Hematopoietic multipotent progenitor cell treated with erythropoietin and hydrocortisone succinate and interleukin-3 and kit ligand, for 17 days (in vitro differentiated cells): Measurements from ENCODE around the gene LCN6.
"Not testable (repeated sequence)": the region's sequence is repeated elsewhere in the genome, so short reads cannot be mapped to it uniquely, and the experiment has no call there.

Experiments used
- DNase-seq: peaks from one replicate; pipeline ENCODE4 v3.0.0-alpha.2; 2015; ENCODE audit warnings: low spot score

The LCN6 gene

DNA sequence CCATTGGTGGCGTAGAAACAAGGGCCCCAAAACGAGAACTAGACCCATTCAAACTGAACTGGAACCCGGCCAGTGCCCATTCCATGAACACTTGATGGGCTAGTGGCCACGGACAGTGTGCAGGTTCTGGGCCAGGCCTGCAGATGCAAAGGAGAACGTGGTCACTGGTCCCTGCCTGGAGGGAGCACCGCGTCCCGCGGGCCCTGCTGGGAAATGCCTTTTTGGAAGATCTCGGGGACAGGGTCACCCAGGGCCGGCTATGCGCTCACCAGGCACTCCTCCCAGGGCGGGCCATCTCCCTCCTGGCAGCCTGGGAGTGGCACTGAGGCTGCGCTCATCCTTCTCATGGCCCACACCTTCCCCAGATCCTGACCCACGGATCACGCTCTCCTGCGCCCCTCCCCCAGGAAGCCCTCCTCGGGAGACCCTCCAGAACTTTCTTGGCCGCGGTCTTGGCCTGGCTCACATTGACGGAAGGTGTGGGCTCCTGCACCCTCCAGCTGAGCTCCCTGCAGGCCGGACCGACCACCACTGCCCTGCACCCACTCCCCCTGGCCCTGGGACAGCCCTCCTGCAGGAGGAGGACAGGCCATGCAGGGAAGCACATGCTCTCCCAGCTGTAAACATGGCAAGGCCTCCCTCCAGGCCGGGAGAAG is 38.7 kb downstream of the LCN6 start:
- DNase-seq, result no peak

DNA sequence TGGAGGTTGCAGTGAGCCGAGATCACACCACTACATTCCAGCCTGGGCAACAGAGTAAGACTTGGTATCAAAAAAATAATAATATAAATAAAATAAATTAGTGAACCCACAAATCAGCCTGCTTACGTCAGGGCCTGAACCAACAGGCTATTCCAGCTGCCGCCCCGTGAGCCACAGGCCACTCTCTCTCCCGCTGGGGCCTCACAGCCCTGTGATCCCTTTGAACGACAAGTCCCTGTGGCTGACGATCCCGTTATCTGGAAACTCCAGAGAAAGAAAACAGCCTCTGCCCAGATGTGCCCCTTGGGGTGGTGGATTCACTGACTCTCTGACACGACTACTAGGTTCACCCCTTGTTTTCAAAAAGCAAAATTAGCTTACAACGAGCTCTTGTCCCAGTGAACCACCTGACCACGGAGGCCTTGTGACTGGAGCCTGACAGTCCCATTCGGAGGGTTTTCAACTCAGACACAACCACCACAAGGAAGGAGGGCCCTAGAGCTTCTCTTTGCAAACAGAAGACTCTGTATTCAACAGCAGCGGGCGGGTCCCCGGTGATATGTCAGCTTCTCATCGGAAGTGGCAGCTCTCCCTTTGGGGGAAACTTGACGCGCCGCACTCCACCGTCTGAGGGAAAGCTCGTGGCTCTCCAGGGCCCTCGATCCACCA is 40.3 kb downstream of the LCN6 start:
- no peak for DNase-seq

DNA sequence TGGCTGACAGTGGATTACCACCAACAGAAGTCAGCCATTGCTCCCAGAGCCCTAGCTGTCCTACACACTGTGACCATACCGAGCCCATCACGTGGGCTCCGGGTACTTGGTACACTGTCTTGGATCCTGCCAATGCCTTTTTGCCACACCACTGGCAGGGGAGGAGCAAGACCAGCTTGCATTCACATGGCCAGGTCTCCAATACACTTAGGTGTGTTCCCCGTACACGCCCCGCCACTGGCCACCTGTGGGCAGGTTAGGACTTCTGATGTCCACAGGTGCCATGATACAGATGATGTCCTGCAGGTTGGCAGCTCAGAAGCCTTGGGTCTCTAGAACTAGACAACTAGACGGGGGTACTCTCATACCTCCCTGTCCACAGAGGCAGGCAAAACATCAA is 41.3 kb downstream of the LCN6 start:
- no peak for DNase-seq

DNA sequence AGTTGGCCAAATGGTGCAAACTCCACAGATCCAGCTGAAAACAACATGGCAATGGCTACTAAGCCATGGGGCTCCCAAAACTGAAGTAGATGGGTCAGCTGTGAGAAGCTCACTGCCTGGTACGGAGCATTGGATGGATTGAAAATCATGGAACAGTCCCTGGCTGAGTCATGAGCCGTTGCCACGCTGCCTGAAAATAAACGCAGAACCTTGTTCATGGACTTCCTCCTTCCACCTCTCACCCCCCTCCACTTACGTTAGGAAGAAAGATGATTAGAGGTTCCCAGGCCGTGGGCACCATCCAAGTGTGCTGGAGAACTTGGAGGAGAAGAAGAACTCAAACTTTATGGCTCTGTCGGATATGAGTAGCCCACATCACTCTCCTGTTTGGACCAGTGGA is 42.8 kb downstream of the LCN6 start:
- DNase-seq, result no peak

DNA sequence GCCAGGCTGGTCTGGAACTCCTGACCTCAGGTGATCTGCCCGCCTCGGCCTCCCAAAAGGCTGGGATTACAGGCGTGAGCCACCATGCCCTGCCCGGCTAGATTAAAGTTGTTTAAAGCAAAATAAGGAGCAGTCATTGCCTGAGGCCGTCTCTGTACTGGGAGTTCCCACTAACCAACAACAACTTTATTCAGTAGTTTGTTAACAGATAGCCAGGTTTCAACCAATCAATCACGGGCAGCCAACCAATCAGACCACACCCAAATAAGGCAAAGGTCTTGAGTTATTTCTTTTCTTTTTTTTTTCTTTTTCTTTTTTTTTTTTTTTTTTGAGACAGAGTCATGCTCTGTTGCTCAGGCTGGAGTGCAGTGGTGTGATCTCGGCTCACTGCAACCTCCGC is 43.6 kb downstream of the LCN6 start:
- not testable (repeated sequence) for DNase-seq

DNA sequence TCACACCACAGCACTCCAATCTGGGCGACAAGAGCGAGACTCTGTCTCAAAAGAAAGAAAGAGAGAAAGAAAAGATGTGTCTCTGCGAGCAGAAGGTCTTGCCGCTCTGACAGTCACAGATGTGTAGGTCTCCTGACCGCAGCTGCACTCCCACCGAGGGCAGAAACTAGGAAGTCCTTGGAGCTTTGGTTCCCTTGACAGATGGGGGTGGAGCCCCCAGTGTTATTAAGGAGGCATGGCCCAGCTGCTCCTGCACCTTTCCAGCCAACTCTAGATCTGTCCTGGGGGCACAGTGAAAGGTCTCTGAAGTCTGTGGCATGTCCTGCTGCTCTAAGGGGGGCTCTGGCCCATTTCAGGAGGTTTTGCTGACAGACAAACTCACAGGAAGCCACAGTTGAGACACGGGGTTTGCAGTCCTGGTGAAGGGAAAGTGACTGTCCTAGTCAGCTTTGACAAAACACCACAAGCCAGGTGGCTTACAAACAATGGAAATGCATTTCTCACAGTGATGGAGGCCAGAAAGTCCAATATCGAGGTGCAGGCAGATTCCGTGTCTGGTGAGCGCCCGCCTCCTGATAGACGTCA is 45.0 kb downstream of the LCN6 start:
- no peak for DNase-seq

DNA sequence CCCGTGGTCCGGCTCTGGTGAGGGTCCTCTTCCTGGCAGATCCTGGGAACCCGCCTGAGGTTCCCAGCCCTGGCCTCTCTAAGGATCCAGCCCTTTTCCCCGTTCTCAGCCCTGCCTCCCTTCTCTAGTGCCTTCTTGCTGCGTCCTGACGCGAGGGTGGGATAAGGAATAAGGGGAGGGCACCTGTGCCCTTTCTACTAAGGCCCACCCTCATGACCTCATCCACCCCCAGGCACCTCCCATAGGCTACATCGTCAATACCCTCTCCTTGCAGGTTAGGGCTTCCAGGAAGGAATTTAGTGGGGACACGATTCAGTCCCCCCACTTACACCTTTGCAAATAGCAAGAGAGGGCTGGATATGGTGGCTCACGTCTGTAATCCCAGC is 46.7 kb downstream of the LCN6 start:
- DNase-seq, result no peak

DNA sequence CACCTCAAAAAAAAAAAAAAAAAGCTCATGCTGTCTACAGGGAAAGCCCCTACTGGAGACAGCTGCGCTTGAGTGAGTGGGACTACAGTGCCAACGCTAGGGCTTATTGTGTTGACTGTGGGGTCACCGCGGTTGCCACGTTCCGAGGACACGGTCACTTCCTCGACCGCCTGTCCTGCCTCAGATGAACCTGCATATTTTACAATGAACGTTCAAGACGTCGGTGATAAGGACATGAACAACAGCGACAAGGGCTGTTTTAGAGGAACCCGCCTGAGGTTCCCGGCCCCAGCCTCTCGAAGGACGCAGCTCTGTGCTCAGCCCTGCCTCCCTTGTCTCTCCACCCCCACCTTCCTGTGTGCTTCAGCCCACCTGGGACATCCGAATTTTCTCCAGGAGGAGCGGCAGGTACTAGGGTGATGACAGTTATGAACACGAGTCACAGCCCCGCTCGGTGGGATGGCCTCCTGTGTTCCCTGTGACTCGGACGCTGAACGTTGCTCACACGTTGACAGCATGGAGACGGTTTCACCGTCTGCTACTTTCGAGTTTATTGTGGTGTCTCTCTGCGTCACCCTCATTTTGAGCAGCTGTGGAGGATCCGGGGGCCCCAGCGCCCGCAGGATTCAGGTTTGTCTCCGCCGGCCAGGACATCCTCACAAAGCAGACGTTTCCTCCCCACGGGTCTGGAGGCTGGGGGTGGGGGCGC is 47.2 kb downstream of the LCN6 start:
- DNase-seq, result no peak

DNA sequence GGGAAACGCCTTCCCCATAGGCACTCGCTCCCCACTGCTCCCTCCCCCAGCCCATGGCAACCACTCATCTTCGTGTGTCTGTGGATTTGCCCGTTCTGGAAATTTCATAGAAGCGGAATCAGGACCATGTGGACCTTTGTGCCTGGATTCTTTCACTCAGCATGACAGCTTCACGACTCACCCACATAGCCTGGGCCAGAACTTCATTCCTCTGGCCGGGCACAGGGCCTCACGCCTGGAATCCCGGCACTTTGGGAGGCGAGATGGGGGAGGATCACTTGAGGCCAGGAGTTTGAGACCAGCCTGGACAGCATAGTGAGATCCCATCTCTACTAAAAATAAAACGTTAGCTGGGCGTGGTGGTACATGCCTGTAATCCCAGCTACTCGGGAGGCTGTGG is 48.0 kb downstream of the LCN6 start:
- no peak for DNase-seq

DNA sequence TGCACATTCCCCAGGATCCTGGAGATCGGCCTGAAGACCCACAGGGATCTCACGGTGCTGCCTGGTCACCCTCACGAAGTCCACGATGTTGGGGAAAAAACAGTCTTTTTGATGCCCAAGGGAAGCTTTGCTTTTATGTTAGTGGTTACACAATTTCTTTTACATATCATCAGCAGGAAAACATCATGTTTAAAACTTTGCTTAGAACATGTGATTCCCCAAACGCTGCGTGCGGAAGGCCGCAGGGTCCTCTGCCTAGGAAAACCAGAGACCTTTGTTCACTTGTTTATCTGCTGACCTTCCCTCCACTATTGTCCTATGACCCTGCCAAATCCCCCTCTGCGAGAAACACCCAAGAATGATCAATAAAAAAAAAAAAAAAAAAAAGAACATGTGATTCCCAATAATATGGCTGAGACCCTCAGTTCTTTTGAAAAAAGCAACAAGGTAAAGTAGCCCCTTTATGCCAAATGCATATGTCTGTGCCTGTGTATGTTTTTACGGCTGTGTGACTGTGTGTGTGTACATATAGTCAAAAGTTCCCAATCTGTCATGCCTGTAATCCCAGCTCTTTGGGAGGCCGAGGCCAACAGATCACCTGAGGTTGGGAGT is 49.6 kb downstream of the LCN6 start:
- no peak for DNase-seq

DNA sequence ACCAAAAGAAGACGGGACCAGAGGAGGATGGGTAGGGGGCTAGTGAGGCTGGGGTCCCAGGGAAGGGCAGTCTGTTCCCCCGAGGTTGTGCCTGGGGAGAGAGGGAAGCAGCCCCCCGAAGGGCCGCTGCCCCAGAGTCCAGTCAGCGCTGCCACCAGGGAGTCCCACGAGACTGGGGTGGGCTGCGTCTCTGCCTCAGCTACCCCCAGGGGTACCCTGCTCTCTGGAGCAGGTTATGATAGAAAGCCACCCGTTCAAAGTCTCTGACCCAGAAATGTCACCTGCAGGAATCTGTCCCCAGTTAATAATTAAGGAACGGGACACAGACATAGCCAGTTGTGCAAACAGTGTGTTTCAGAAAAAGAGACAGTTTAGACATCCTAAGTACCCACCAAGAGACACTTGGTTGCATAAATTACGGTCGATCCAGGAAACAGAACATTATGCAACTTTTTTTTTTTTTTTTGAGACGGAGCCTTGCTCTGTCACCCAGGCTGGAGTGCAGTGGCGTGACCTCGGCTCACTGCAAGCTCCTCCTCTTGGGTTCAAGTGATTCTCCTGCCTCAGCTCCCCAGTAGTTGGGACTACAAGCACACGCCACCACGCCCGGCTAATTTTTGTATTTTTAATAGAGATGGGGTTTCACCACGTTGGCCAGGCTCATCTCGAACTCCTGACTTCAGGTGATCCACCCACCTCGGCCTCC is 50.4 kb downstream of the LCN6 start:
- no peak for DNase-seq

DNA sequence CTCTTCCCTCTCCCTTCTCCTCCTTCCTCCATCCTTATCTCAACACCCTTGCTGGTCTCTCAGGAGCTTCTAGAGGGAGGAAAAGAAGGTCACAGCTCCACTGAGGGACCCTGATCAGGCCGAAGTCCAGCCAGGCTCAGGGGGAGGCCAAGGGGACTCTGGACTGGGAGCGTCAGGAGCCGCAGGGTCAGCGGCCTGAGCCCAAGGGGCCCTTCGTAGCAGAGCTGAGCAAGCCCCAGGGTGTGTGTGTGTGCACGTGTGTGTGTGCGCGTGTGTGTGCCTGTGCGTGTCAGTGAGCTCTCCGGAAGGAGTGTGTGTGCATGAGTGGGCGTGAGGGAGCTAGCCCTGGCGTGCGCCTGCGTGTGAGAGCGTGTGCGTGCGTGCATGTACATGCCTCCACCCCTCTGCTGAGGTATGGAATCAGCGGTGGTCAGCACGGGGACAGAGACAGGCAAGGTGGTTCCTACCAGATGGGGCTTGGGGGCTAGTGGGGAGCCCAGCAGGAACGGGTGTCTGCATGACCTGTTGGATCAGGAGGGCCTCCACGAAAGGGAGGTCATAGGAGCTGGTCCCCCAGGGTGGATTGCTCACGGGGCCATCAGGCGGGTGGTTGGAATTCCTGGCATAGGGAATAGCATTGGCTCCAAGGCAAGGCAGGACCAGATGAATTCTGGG is 51.0 kb downstream of the LCN6 start:
- DNase-seq, result no peak

DNA sequence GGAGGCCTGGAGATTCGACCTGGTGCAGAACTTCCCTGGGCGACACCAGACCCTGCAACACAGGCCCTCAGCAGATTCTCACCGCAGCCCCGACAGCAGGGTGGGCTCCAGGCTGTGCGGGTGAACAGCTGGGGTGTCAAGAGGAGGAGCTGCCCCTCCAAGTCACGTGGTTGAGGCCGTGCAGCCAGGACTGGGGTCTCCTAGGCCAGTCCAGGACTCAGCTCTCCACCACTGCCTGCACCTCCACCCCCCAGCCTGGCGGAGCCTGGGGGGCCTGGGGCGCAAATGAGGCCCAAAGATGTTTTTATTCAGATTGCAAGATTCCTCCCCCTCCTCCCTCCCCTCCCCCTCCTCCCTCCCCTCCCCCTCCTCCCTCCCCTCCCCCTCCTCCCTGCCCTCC is 51.8 kb downstream of the LCN6 start:
- no peak for DNase-seq

DNA sequence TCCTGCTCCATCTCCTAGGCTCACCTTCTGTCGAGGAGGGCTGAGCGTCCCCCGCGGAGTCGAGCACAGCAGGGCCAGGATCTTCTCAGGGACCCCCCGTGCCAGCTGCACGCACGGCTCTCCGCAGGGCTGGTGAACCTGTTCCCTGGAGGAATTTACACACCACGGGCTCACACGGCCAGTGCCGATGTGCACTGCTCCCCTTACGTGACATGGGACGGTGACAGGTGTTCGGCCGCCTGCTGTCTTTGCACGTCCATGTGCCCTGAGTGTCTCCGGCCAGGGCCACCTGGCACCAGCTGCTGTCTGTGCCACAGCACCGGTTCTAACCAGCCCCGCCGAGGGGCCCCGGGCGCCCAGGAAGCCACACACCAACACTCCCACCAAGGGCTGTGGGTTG is 52.4 kb downstream of the LCN6 start:
- DNase-seq, result no peak

DNA sequence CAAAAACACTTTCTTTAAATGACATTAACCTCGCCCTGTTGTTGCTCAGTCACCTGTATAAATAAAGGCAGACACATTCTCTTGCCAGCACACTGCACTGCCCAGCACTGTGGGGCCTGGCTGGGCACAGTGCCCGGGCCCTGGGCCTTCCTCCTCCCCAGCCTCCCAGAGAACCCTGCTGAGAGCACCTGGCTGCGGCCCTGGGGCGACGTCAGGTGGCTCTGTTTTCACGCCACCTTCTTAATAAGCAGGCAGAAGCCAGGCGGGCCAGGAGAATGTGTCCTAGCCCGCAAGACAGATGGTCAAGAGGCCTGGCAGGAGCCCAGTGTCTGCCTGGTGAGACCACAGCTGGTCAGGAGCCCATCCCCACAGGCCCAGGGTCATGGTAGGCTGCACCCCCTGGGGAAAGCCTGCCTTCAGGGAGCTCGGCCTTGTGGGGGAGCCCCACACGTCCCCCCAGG is 52.9 kb downstream of the LCN6 start:
- no peak for DNase-seq

DNA sequence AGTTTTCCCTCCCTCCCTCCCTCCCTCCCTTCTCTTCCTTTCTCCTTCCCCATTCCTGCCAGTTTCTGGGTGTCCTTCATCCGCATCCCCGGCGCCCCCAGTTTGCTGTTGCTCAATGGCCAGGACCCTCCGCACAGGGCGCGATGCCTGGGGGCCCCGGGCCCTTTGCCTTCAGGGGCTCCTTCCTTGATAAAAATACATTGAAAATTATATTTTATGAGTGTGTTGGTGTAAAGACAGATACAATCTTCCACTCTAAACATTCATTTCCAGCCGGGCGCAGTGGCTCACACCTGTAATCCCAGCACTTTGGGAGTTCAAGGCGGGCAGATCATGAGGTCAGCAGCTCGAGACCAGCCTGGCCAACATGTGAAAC is 53.5 kb downstream of the LCN6 start:
- DNase-seq, result no peak

DNA sequence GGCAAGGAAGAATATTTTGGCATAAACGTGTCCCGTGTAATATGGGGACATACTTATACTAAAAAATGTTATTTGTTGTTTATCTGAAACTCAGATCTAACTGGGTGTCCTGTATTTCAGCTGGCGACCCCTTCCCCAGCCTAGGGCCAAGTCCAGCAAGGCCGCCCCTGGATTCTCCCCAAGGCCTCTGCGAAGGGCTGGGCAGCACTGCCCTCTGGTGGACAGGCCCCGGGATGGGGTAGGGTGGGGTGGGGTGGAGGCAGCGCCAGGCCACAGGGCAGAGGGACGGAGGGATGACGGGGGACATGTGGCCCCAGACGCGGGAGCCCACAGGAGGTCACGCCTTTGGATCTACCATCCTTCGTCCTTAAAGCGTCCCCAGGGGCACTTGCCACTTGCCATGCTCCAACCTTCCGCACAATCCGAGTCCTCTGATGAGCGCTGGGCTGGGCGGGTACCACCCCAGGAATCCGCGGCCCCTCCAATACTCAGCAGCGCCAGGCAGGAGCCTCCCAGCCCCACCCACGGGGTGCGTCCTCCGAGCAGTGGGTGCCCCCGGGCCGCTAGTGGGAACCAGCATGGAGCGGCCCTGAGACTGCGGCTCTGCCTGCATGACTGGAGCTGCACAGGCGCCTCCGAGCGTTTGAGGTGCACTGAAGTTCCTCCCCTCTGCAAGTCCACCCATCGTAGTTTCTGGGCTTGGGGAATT is 54.0 kb downstream of the LCN6 start:
- peak; percentile 23 for DNase-seq
